GM12891 (cell line): ENCODE data around the gene NRP2.

ENCODE experiments used
- PAX5 ChIP-seq: IDR thresholded peaks from 2 replicates; pipeline ENCODE4 v1.6.1; 2011; ENCODE audit warnings: low read length, moderate library complexity, mild to moderate bottlenecking; ENCODE audit not compliant: insufficient read depth, severe bottlenecking
- POLR2A ChIP-seq: IDR thresholded peaks from 2 replicates; pipeline ENCODE4 v1.6.1; 2011; ENCODE audit warnings: low read depth, low read length, control low read depth
- POLR2AphosphoS5 ChIP-seq: IDR thresholded peaks from 2 replicates; pipeline ENCODE4 v1.6.1; 2011; ENCODE audit warnings: low read depth, low read length, control low read depth
- POU2F2 ChIP-seq: IDR thresholded peaks from 2 replicates; pipeline ENCODE4 v1.6.1; 2011; ENCODE audit warnings: low read depth, mild to moderate bottlenecking, control low read depth, low read length, moderate library complexity
- SPI1 ChIP-seq: IDR thresholded peaks from 2 replicates; pipeline ENCODE4 v1.6.1; 2011; ENCODE audit warnings: low read depth, low read length, control low read depth
- TAF1 ChIP-seq: IDR thresholded peaks from 2 replicates; pipeline ENCODE4 v1.6.1; 2011; ENCODE audit warnings: low read depth, low read length, control low read depth

GRCh38 chr2:205800773-205801172 is 118.5 kb downstream of the NRP2 start:
- TF ChIP-seq POLR2AphosphoS5 (no peak), TAF1 (no peak), POLR2A (no peak), PAX5 (no peak), POU2F2 (no peak), SPI1 (no peak)
